Measurements from ENCODE around the gene CDRT4.

CDRT4 gene

GRCh38 chr17:15431196-15431595 lies 36.2 kb downstream of the CDRT4 start:
- DNase-seq: no peak

- no peak for DNase-seq
Observed at GRCh38 chr17:15424521-15424920, 42.9 kb downstream of the CDRT4 start.

GRCh38 chr17:15422392-15422965 lies 44.9 kb downstream of the CDRT4 start:
- DNase-seq: no peak

- no peak for DNase-seq
Observed at GRCh38 chr17:15418781-15419180, 48.6 kb downstream of the CDRT4 start.

DNA sequence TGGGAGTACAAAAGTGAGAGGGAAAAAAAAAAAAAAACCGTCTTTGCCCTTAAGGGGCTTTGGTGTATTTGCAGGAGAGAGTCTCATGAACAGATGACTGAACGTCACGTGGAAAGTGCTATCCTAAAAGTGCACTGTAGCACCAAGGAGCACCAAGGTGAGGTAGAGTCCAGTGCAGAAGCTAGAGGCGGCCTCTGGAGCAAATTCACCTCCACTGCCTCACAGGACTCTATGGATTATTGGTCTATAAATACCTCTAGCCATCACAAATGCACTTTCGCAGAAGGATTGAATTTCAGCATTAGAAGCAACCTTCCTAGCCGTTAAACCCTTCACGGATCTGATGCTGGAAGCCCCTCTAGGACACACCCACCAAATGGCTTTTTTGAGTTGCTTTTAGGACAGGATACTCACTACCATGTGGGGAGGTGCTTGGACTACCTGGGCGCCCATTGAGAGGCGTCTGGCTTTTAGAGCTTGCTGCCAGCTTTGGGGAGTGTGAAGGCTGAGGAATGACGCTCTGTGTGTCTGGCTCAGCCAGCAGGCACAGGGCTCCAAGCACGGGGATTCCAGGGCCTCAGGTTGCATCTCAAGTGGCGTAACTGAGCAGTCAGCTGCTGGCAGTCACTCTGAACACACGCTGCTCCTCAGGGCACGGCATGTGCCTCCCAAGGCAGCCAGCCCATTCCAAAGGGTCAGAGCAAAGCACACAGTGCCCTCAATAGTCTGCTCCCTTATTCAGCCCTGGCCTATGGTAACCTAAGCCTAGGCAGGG lies 52.7 kb downstream of the CDRT4 start:
- no peak for DNase-seq

- no peak for DNase-seq
Observed at GRCh38 chr17:15413101-15413771, 54.2 kb downstream of the CDRT4 start.

GRCh38 chr17:15412606-15413005 lies 54.8 kb downstream of the CDRT4 start:
- no peak for DNase-seq

DNA sequence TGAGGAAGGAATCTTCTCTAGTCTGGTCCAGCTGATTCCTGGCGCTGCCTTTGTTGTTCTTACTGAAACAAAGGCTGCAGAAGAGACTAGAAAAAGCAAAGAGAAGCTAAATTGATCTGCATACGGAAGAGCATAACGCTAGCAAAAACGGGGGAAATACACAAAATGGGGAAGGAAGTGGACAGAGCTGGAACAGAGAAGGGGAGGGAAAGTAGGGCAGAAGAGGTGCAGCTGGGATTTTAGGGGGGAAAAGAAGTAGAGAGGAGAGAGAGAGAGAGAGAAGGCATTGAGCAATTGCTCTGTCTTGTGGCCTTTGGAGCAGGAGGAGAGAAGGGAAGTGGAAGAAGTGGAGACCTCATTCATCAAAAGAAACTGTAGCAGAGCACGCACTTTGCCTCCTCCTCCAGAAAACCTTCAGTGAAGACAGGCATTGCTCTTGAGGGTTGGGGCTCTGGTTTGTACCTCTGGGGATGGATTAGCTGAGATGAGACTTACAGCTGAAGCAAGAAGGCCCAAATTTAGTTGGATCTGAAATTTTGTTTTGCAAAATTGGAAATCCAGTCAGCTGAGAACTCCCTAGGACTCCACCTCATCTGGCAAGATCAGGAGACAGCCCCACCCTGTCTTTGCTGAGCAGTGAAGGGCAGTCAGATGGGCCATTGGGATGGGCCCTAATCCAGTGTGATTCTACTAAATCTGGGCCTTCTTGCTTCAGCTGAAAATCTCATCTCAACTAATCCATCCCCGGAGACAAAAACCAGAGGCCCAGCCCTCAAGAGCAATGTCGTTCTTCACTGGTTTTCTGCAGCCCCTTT lies 55.8 kb downstream of the CDRT4 start:
- no peak for DNase-seq

- DNase-seq: no peak
Observed at GRCh38 chr17:15409721-15410250, 57.6 kb downstream of the CDRT4 start.

GRCh38 chr17:15408803-15409202 lies 58.6 kb downstream of the CDRT4 start:
- no peak for DNase-seq

GRCh38 chr17:15406081-15406480 lies 61.3 kb downstream of the CDRT4 start:
- no peak for DNase-seq

DNA sequence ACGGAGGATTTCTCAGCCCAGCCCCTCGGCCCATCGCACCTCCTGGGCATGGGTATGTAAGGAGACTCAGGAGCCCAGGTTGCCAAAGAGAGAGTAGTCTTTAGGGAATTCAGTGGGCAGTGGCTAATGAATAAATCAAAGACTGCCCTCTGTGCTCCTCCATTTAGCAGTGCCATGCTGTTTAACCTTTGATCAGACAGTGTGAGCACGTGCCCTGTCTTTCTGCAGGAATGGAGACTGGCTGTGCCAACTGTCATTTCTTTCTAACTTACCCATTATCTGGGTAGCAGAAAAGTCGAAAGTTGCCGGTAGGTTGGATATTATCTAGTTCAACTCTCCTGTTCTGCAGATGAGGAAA lies 62.4 kb downstream of the CDRT4 start:
- no peak for DNase-seq

DNA sequence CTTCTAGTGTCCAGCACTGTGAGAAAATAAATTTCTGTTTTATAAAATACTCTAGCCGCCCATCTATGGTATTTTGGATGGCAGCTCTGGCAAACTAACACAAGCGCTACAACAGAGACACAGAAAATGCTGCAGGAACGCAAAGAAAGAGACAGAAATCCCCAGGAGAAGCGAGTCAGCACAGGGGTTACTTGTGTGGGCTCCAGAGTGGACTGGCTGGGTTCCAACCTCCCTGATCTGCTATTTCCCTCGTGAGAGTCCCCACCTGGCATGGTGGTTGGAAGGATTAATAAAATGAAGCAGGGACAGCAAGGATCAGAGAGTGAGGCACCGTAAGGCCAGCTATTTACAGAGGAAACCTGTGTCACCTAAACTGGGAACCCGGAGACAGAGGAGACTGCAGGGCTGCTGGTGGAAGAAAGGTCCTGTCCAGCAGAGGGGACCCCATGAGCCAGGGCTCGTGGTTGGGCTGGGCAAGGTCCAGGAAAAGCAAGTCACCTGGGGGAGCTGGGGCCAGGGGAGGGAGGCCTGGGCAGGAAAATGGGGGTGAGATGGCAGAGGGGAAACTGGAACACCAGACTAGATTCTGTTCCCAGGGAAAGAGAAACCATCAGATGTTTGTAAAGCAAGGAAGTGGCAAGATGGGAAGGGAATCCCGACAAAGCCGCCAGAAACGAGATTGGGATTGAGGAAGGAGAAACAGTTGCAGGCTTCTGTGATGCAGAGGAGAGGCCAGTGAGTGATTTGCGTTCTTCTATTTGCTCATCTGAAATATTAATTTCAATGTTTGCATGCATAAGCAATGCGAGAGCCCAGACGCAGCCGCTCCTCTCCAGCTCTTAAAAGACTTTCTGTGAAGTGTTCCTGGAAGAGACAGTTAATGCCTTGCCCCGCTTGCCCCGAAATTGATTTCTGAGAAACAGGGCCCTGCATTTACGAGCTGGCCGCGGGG lies 63.0 kb downstream of the CDRT4 start:
- no peak for DNase-seq

DNA sequence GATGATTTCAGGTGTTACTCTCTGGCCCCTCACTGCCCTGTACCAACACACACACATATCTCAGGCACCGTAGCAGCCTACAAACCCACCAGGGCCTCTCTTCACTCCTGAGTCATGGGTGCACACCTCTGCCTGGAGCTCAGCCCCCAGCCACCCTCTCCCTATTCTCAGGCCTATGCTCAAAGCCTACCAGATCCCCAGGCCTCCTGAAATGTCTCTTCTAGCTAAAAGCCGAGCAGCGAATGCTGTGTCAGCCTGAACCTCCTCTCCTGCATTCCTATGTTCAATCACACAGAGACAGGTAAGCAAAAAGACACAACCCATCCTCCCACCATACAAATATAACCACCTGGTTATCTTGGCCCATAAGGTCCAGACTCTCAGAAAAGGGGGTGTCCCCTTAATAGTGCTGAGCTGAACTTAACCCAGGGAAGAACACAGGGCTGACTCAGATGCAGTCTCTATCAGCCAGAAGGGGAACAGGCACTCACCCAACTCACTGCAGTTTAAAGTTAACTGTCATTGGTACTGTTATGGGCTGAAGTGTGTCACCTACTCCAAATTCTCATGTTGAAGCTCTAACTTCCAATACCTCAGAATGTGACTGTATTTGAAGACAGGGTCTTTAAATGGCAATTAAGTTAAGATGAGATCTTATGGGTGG lies 64.0 kb downstream of the CDRT4 start:
- no peak for DNase-seq

- DNase-seq: no peak
Observed at GRCh38 chr17:15399443-15399842, 68.0 kb downstream of the CDRT4 start.

DNA sequence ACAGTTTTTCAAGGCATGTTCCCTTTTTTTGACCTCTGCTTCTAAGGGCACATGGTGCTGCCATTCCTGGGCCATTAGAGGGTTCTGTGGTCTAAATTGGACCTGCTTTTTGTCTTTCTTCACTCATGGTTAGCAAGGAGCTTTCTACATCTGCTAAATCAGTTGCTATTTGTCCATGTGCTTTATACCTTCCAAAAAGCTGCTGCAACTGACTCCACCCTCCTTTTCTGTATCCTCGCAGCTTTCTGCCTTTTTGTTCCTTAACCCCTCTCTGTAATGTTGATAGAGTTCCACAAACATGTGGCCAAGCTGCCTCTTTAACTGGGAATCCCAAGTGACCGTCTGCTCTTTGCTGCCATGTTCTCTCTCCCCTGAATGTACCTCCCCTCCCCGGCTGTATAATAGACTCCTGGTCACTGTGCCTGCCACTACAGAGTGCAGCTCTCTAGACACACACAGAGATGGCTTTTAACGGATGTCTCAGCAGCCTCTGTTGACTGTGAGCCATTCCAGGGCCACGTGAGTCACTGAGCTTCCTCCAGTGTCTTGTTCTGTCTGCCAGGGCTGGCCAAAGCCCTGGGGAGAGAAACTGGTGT lies 68.6 kb downstream of the CDRT4 start:
- DNase-seq: no peak

DNA sequence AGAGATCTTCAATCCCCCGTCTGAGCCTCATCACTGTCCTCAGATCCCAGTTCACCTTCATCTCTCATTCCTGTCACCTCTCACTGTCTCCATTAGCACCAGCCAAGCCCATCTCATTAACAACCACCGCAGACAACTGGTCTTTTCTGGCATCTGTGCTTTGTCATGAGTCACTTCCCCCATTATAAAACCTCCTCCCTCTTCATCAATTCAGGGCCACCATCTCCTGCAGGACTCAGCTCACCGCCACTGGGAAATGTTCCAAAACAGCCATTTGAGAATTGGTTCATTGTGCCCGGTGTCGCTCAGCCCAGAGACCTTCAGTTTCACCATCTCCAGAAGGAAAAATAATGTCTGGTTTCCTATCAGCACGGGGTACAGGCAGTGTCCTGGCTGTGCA lies 69.1 kb downstream of the CDRT4 start:
- DNase-seq: no peak

DNA sequence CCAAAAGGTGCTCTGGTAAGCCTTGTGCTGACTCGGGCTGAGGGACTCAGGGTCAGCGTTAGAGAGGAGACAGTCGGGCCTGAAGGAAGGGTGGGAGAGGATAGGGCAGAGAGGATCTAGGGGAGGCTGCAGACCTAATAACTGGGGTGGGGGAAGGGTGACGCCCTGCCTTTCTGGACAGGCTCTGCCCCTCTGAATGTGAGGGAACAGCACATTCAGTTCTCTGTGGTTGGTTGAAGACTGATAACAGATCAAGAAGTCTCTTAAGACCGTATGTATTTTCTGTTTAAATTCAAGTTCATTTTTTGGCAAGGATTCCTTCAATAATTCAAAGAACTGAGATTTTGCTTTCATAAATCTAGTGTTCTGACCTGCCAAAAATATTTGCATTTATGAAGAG lies 69.8 kb downstream of the CDRT4 start:
- no peak for DNase-seq

- no peak for DNase-seq
Observed at GRCh38 chr17:15395091-15395490, 72.3 kb downstream of the CDRT4 start.

- DNase-seq: no peak
Observed at GRCh38 chr17:15393414-15393813, 74.0 kb downstream of the CDRT4 start.

- no peak for DNase-seq
Observed at GRCh38 chr17:15392326-15392741, 75.1 kb downstream of the CDRT4 start.

All from NCI-H69 (cell line).